Islet precursor cell (in vitro differentiated cells): ENCODE data around the gene TBR1.

ENCODE experiments used
- DNase-seq: peaks from one replicate; pipeline ENCODE4 v3.0.0-alpha.2; 2018

TBR1 gene

DNA sequence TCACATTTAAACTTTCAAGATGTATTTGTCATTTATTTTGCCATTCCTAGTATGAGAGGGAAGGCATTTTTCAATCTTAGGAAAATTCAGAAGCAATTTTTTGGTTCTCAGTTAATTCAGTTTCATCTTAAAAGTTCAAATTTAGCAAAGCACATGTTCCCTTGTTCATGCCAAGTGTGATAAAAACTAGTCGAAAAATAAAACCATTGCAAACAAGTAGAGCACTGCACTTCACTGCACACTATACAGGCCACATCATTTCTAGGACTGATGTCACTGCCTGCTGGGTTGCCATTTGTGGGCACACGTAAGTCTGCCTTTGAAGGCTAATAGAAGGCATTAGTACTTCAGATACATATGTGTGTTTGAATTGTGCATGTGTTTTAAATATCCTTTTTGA is 14.3 kb downstream of the TBR1 start:
- DNase-seq = no peak

DNA sequence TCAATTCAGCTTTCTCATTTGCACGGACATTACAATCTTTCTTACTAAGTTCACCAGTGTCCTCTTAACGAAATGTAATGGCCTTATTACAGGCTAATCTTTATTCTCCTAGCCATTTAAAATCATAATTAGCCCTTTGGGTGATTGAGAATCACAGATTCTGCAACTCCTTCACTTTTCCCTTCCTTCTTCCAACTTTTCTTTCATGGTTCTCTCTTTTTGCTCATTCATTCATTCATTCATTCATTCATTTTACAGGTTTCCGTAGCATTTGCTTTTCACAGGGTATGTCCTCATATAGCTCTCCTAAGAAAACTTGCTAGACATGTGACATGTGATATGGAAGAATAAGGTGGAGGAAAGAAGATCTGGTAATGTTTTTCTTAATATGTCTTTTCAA is 16.0 kb downstream of the TBR1 start:
- no peak for DNase-seq

DNA sequence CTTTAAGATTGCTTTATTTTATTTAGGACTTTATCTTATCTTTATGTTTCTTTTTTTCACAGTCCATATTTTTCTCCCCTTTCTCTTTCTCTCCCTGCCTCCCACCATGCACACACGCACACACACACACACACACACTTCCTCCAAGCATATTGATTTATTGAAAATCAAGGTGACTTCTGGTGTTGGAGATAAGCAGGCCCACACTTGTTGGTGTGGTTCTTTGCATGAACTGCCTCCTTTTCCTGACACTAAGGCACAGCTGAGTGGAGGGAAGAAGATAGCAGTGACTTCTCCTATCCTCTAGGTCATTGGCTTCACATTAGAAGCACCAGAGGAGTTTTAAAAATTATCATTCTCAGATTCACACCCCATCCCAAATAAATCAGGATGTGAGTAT is 18.0 kb downstream of the TBR1 start:
- no peak for DNase-seq

DNA sequence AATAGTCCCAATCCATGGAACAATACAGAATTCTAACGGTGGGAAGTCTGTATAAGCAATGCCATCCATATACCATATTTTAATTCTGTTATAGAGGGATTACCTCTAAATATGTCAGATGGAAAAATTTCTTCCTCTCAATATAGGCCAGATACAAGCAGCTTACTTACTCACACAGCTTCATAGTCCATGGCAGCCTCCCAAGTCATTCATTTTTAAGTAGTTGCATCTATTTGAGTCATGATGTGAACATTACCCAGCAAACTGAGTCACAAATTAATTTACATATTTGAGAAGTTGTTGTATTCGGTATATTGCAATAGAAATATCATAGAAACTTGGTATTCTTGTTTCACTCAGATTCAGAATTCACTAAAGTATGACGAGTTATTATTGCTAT is 20.3 kb downstream of the TBR1 start:
- DNase-seq = no peak

DNA sequence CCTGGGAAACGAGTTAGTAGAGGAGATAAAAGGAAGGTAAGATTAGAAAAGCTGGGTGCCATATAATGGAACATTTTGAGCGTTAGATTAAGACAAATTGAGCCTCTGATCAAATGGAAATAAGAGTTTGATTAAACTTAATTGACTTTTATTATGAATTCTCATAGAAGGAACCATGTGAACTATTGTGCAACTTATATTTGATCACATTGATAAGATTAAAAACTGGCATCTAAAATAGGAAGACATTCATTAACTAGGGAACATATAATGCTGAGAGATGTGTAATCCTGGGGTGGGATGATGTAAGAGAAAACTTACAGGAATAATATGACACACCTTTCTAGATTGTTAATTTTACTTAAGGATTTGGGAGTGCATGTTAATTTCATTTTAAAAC is 22.5 kb downstream of the TBR1 start:
- DNase-seq = no peak

DNA sequence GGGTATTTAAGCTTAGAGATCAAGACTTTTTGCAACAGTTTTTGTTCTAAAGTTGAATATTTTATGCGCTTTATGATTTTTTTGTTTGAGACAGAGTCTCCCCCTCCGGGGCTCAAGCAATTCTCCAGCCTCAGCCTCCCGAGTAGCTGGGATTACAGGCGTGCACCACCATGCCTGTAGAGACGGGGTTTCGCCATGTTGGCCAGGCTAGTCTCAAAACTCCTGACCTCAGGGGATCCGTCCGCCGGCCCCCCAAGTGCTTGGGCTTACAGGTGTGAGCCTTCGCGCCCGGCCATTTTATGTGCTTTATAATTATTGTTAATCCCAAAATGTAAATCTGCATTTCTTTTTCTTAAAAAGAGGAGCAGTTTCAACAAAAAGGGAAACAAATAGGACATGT is 29.0 kb downstream of the TBR1 start:
- no peak for DNase-seq

DNA sequence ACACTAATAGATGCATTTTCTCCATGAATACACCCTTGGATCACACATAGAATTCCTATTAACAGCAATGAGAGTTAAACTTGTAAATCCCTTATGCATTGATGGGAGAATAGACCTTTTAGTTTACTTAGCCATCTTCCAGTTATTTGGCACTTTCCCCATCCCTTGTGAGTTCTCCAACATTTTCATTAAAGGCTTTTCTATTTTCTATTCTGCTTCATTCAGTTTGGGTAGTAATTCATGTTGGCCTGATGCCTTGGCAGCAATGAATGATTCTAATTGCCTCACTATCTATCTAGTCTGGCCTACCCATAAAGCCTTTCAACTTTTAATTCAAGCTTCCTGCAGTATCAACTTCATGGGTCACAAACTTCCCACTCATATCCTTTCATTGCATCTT is 32.3 kb downstream of the TBR1 start:
- DNase-seq = no peak

DNA sequence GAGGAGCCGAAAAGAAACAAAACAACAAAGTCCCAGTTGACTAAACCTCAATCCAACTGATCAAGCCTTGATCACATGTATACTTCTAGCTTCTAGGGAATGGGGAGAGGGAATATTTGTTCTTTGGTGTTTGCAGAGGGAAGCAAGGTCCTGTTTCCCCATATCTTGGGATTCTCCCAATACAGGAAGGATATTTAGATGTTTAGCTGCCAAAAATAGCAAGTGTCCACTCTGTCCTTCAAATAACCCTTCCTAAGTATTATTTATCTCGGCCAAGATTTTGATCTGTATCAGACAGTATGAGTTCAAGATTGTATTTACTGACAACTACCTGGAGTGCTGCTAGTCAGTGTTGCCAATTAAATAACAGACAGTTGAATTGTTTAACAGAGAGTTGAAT is 55.5 kb downstream of the TBR1 start:
- no peak for DNase-seq

DNA sequence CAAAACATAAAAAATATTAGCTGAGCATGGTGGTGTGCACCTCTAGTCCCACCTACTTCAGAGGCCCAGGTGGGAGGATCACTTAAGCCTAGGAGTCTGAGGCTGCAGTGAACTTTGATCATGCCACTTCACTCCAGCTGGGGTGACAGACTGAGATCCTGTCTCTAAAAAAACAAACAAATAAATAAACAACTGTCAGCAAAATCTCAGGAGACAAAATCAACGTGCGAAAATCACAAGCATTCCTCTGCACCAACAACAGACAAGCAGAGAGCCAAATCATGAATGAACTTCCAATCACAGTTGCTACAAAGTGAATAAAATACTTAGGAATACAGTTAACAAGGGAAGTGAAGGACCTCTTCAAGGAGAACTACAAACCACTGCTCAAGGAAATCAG is 58.8 kb downstream of the TBR1 start:
- no peak for DNase-seq
